Stimulated activated CD4-positive, alpha-beta T cell treated with anti-CD3 and anti-CD28 coated beads, Interleukin-15, amount 100 ng/mL, for 24 hours (primary cell): ENCODE data around the gene NTRK3.
"Not testable (repeated sequence)": the region's sequence is repeated elsewhere in the genome, so short reads cannot be mapped to it uniquely, and the experiment has no call there.

Experiments used
- DNase-seq: peaks from one replicate; pipeline ENCODE4 v3.0.0-alpha.2; 2020

Gene NTRK3

GRCh38 chr15:87860743-87861142 lies 395.8 kb downstream of the NTRK3 start:
- no peak for DNase-seq

- DNase-seq, result no peak
Observed at GRCh38 chr15:87858651-87859050, 397.9 kb downstream of the NTRK3 start.

DNA sequence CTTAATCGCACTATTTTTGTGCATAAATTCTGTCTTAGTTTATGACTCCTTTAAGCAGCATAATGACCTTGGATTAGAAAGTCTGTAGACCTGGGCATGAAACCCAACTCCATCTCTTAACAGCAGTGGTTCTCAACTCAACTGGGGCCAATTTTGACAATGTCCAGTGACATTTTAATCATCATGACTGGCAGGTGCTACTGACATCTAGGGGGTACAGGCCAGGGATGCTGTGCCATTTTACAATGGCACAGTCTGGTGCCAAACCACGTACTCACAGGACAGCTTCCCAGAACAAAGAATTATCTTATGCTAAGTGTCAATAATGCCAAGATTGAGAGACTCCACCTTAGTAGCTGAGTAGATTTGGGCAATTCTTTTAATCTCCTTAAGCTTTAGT lies 405.0 kb downstream of the NTRK3 start:
- no peak for DNase-seq

DNA sequence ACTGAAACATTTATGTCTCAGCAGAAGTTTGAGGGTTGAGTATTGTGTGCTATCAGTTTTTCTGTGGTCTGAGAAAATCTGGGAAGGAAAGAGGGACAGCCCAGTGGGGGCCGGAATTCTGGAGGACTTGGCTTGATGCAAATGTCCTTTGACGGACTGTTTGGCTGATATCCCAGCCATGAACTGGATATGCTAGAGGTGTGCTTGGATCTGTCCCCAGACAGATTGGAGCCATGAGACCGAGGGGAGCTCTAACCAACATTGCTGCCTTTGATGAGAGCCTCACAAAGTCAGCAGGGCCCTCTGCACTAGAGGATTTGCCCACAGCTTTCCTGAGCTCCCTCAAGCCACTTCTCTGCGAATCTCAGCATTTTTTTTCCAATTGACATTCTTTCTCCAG lies 405.6 kb downstream of the NTRK3 start:
- no peak for DNase-seq

DNA sequence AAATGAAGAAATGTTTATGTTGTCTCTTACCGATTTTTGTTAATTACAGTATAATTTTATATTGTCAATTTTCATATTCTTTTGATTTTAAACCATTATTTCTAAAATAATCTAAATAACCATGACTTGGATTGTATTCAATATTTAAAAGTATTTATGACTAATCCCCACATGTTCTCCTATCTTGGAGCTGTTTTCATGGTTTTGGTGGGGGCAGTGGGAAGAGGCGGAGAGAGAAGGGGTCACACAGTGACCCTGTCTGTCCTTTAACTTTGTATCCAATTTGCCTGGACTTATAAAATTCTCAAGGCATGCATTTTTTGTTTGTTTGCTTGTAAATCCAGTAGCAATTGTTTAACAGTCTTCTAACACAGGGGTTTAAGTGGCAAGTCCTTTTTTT lies 407.4 kb downstream of the NTRK3 start:
- DNase-seq, result no peak

DNA sequence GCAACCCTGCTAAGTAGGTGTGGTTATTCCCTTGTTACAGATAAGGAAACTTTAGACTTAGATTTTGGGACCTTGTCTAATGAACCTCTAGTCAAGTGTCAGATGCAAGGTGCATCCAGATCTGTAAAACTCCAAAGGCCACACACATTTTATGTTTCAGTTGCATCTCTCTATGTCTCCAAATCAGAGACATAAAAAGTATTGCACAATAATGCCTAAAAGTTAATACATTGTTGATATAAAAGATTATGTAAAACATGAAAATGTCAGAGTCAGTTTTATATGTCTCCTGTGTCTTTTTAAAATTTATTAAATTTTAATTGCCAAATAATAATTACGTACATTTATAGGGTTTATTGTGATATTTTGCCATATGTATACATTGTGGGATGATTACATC lies 408.5 kb downstream of the NTRK3 start:
- no peak for DNase-seq

- no peak for DNase-seq
Observed at GRCh38 chr15:87846746-87847145, 409.8 kb downstream of the NTRK3 start.

- DNase-seq, result no peak
Observed at GRCh38 chr15:87843312-87843711, 413.2 kb downstream of the NTRK3 start.

- no peak for DNase-seq
Observed at GRCh38 chr15:87841426-87841998, 415.0 kb downstream of the NTRK3 start.

DNA sequence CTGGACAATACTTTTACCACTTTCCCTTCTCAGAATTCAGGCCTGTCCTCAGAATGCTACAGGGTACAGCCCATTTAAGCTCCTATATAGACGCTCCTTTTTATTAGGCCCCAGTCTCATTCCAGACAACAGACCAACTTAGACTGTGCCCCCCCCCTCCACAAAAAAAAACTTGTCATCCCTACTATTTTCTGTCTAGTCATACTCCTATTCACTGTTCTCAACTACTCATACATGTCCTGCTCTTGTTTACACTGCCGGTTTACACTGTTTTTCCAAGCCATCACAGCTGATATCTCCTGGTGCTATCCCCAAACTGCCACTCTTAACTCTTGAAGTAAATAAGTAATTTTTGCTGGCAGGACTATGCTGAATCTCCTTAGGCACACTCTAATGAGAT lies 420.7 kb downstream of the NTRK3 start:
- not testable (repeated sequence) for DNase-seq

- DNase-seq, result not testable (repeated sequence)
Observed at GRCh38 chr15:87833333-87833732, 423.2 kb downstream of the NTRK3 start.

- DNase-seq, result no peak
Observed at GRCh38 chr15:87829332-87830050, 427.0 kb downstream of the NTRK3 start.

- DNase-seq, result no peak
Observed at GRCh38 chr15:87828608-87829007, 427.9 kb downstream of the NTRK3 start.

- DNase-seq, result no peak
Observed at GRCh38 chr15:87827131-87827530, 429.4 kb downstream of the NTRK3 start.

GRCh38 chr15:87826119-87826747 lies 430.3 kb downstream of the NTRK3 start:
- no peak for DNase-seq

GRCh38 chr15:87818756-87819155 lies 437.8 kb downstream of the NTRK3 start:
- DNase-seq, result no peak

GRCh38 chr15:87817553-87817952 lies 439.0 kb downstream of the NTRK3 start:
- no peak for DNase-seq

DNA sequence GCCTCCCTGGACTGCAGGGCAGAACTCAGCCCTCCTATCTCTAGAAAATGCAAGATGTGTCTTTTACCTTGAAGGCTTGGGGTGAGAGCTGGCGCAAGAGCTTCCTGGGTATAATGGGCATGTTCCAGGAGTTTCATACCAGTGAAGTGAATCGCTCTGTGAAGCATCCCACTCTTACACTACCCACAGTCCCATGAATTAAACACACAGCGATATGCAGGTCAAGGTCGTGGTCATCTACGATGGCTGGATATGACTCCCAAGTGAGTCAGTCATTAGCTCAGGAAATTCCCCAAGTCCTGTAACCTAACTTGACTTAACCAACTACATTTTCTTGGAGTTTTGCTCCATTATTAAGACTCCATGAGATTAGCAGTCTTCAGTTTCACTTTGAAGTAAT lies 439.7 kb downstream of the NTRK3 start:
- DNase-seq, result no peak

GRCh38 chr15:87816016-87816415 lies 440.5 kb downstream of the NTRK3 start:
- DNase-seq, result no peak
